KMS-11 (cell line): Measurements from ENCODE around the gene ADGRG3.

Experiments
- H2AFZ ChIP-seq: fragments of 200-600 bp; sonication (generic); 2 replicates; pipeline ENCODE4 v1.6.1; 2016; ENCODE audit warnings: antibody characterized with exemption, mixed run types, low read depth
- H3K27ac ChIP-seq: fragments of 200-600 bp; sonication (generic); 2 replicates; pipeline ENCODE4 v1.6.1; 2016; ENCODE audit warnings: mild to moderate bottlenecking, mixed run types
- H3K27me3 ChIP-seq: fragments of 200-600 bp; sonication (generic); 2 replicates; pipeline ENCODE4 v1.6.1; 2017; ENCODE audit warnings: mild to moderate bottlenecking, low read depth, mixed run types, moderate library complexity; ENCODE audit not compliant: insufficient read depth
- H3K36me3 ChIP-seq: fragments of 200-600 bp; sonication (generic); 2 replicates; pipeline ENCODE4 v1.6.1; 2017; ENCODE audit warnings: mild to moderate bottlenecking, mixed run types; ENCODE audit not compliant: insufficient read depth
- H3K4me1 ChIP-seq: fragments of 200-600 bp; sonication (generic); 2 replicates; pipeline ENCODE4 v1.6.1; 2016; ENCODE audit warnings: mild to moderate bottlenecking, low read depth, mixed run types; ENCODE audit not compliant: poor library complexity, severe bottlenecking
- H3K4me2 ChIP-seq: fragments of 200-600 bp; sonication (generic); 2 replicates; pipeline ENCODE4 v1.7.0; 2016; ENCODE audit warnings: mild to moderate bottlenecking, mixed run types
- H3K4me3 ChIP-seq: fragments of 200-600 bp; sonication (generic); IDR thresholded peaks from 2 replicates; pipeline ENCODE4 v1.6.1; 2017; ENCODE audit warnings: low read depth, low read length, mixed read lengths; ENCODE audit not compliant: insufficient read depth
- H3K79me2 ChIP-seq: fragments of 200-600 bp; sonication (generic); 2 replicates; pipeline ENCODE4 v1.6.1; 2016; ENCODE audit warnings: low read depth, mixed run types; ENCODE audit not compliant: insufficient read depth
- H3K9ac ChIP-seq: fragments of 200-600 bp; sonication (generic); 2 replicates; pipeline ENCODE4 v1.6.1; 2016; ENCODE audit warnings: mild to moderate bottlenecking, mixed run types
- H4K20me1 ChIP-seq: fragments of 200-600 bp; sonication (generic); 2 replicates; pipeline ENCODE4 v1.6.1; 2016; ENCODE audit warnings: mild to moderate bottlenecking, mixed run types; ENCODE audit not compliant: insufficient read depth
- TF ChIP-seq, protein P1 (sequence below): fragments of 200-600 bp; sonication (generic); conservative IDR thresholded peaks from 2 replicates; pipeline ENCODE4 v1.6.1; 2017; ENCODE audit warnings: low read depth, mild to moderate bottlenecking, antibody characterized with exemption, low read length, moderate library complexity, mixed read lengths

ADGRG3 gene

GRCh38 chr16:57703416-57704010, 35.4 kb downstream of the ADGRG3 start:
- H3K36me3 ChIP-seq = no peaks in the 10 kb centered on the region
- TF ChIP-seq, protein P1, sequence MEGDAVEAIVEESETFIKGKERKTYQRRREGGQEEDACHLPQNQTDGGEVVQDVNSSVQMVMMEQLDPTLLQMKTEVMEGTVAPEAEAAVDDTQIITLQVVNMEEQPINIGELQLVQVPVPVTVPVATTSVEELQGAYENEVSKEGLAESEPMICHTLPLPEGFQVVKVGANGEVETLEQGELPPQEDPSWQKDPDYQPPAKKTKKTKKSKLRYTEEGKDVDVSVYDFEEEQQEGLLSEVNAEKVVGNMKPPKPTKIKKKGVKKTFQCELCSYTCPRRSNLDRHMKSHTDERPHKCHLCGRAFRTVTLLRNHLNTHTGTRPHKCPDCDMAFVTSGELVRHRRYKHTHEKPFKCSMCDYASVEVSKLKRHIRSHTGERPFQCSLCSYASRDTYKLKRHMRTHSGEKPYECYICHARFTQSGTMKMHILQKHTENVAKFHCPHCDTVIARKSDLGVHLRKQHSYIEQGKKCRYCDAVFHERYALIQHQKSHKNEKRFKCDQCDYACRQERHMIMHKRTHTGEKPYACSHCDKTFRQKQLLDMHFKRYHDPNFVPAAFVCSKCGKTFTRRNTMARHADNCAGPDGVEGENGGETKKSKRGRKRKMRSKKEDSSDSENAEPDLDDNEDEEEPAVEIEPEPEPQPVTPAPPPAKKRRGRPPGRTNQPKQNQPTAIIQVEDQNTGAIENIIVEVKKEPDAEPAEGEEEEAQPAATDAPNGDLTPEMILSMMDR = no peak
- H2AFZ ChIP-seq = no peak overlapping the region
- H3K27ac ChIP-seq = no peak overlapping the region
- H4K20me1 ChIP-seq = no peaks in the 10 kb centered on the region
- no peak overlapping the region for H3K4me2 ChIP-seq
- no peaks in the 10 kb centered on the region for H3K79me2 ChIP-seq
- no peak overlapping the region for H3K4me3 ChIP-seq
- no peak overlapping the region for H3K9ac ChIP-seq
- no peaks in the 10 kb centered on the region for H3K27me3 ChIP-seq
- no peaks in the 10 kb centered on the region for H3K4me1 ChIP-seq

- no peaks in the 10 kb centered on the region for H3K4me1 ChIP-seq
- H3K36me3 ChIP-seq = no peaks in the 10 kb centered on the region
- no peak overlapping the region for H3K4me2 ChIP-seq
- no peak overlapping the region for H3K9ac ChIP-seq
- H4K20me1 ChIP-seq = no peaks in the 10 kb centered on the region
- no peak overlapping the region for H3K4me3 ChIP-seq
- no peaks in the 10 kb centered on the region for H3K79me2 ChIP-seq
- H2AFZ ChIP-seq = no peak overlapping the region
- H3K27ac ChIP-seq = no peak overlapping the region
- TF ChIP-seq, protein P1 = no peak
- H3K27me3 ChIP-seq = no peaks in the 10 kb centered on the region
Measured at GRCh38 chr16:57704011-57704904, 36.2 kb downstream of the ADGRG3 start.

GRCh38 chr16:57704905-57705852, 37.1 kb downstream of the ADGRG3 start:
- Histone ChIP-seq H2AFZ (no peak overlapping the region), H3K27ac (no peak overlapping the region), H3K4me2 (no peak overlapping the region)

GRCh38 chr16:57706717-57707116, 38.6 kb downstream of the ADGRG3 start:
- Histone ChIP-seq H3K4me2 (no peak overlapping the region), H3K27me3 (no peaks in the 10 kb centered on the region), H3K4me1 (no peaks in the 10 kb centered on the region), H4K20me1 (no peaks in the 10 kb centered on the region), H3K9ac (no peak overlapping the region), H2AFZ (no peak overlapping the region), H3K27ac (no peak overlapping the region), H3K79me2 (no peaks in the 10 kb centered on the region), H3K36me3 (no peaks in the 10 kb centered on the region), H3K4me3 (no peak overlapping the region)
- TF ChIP-seq, protein P1 = no peak

More at GRCh38 chr16:57704905-57705852, 37.1 kb downstream of the ADGRG3 start:
- no peaks in the 10 kb centered on the region for H3K79me2 ChIP-seq
- no peak overlapping the region for H3K9ac ChIP-seq
- no peaks in the 10 kb centered on the region for H3K36me3 ChIP-seq
- H4K20me1 ChIP-seq = no peaks in the 10 kb centered on the region
- no peaks in the 10 kb centered on the region for H3K27me3 ChIP-seq
- no peak overlapping the region for H3K4me3 ChIP-seq
- TF ChIP-seq, protein P1 = no peak
- no peaks in the 10 kb centered on the region for H3K4me1 ChIP-seq
